ENCODE data around the gene PPP1R1B. TPM values are rescaled to one million over a fixed set of nuclear protein-coding genes. Genes with fewer than 3 reads are reported as not detected.

PPP1R1B gene
- total and polyA plus RNA-seq, 3 donors from 2014 or later: 22.4 to 63.1 (median 24.3) TPM

- H3K4me3 ChIP-seq: no peak overlapping the region
- no peak for DNase-seq
- no peak for TF ChIP-seq POLR2A (IDR thresholded peaks at IDR 0.05)
- TF ChIP-seq, protein P1, sequence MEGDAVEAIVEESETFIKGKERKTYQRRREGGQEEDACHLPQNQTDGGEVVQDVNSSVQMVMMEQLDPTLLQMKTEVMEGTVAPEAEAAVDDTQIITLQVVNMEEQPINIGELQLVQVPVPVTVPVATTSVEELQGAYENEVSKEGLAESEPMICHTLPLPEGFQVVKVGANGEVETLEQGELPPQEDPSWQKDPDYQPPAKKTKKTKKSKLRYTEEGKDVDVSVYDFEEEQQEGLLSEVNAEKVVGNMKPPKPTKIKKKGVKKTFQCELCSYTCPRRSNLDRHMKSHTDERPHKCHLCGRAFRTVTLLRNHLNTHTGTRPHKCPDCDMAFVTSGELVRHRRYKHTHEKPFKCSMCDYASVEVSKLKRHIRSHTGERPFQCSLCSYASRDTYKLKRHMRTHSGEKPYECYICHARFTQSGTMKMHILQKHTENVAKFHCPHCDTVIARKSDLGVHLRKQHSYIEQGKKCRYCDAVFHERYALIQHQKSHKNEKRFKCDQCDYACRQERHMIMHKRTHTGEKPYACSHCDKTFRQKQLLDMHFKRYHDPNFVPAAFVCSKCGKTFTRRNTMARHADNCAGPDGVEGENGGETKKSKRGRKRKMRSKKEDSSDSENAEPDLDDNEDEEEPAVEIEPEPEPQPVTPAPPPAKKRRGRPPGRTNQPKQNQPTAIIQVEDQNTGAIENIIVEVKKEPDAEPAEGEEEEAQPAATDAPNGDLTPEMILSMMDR (IDR thresholded peaks at IDR 0.05): no peak
- H3K4me1 ChIP-seq: peaks cover 19% of the 10 kb centered on the region
- no peaks in the 10 kb centered on the region for H3K36me3 ChIP-seq (ENCODE audit: low read depth, missing control alignments)
- WGBS, 2 donors: 89 to 90% methylated on average over 14 to 21 of the region's 22 CpGs
- intact Hi-C loops (cut with DNase I; ENCODE audit: low total_unique reads): no loop called here
- no peak overlapping the region for H3K27ac ChIP-seq
- H3K9me3 ChIP-seq: no peaks in the 10 kb centered on the region
- no peaks in the 10 kb centered on the region for H3K27me3 ChIP-seq
Observed at GRCh38 chr17:39662551-39663339, 36.0 kb downstream of the PPP1R1B start.

GRCh38 chr17:39663340-39663687 lies 36.6 kb downstream of the PPP1R1B start:
- DNase-seq: no peak
- H3K27me3 ChIP-seq: no peaks in the 10 kb centered on the region
- H3K4me1 ChIP-seq: peaks cover 23% of the 10 kb centered on the region
- no peak overlapping the region for H3K4me3 ChIP-seq
- no peaks in the 10 kb centered on the region for H3K36me3 ChIP-seq (ENCODE audit: low read depth, missing control alignments)
- no peak overlapping the region for H3K27ac ChIP-seq
- intact Hi-C loops (cut with DNase I; ENCODE audit: low total_unique reads): no loop called here
- TF ChIP-seq, protein P1 (IDR thresholded peaks at IDR 0.05): no peak
- TF ChIP-seq POLR2A (IDR thresholded peaks at IDR 0.05): no peak
- 72 to 74% methylated on average over 4 of the region's 4 CpGs for WGBS, 2 donors
- no peaks in the 10 kb centered on the region for H3K9me3 ChIP-seq

- Histone ChIP-seq H3K27me3 (no peaks in the 10 kb centered on the region), H3K27ac (no peak overlapping the region), H3K4me3 (no peak overlapping the region), H3K4me1 (peaks cover 23% of the 10 kb centered on the region), H3K9me3 (no peaks in the 10 kb centered on the region), H3K36me3 (ENCODE audit: low read depth, missing control alignments) (no peaks in the 10 kb centered on the region)
- TF ChIP-seq, protein P1 (IDR thresholded peaks at IDR 0.05): no peak
- no peak for TF ChIP-seq POLR2A (IDR thresholded peaks at IDR 0.05)
- intact Hi-C loops (cut with DNase I; ENCODE audit: low total_unique reads): no loop called here
- 57 to 69% methylated on average over 17 of the region's 17 CpGs for WGBS, 2 donors
- DNase-seq: no peak
Observed at GRCh38 chr17:39663688-39664580, 37.2 kb downstream of the PPP1R1B start.

DNA sequence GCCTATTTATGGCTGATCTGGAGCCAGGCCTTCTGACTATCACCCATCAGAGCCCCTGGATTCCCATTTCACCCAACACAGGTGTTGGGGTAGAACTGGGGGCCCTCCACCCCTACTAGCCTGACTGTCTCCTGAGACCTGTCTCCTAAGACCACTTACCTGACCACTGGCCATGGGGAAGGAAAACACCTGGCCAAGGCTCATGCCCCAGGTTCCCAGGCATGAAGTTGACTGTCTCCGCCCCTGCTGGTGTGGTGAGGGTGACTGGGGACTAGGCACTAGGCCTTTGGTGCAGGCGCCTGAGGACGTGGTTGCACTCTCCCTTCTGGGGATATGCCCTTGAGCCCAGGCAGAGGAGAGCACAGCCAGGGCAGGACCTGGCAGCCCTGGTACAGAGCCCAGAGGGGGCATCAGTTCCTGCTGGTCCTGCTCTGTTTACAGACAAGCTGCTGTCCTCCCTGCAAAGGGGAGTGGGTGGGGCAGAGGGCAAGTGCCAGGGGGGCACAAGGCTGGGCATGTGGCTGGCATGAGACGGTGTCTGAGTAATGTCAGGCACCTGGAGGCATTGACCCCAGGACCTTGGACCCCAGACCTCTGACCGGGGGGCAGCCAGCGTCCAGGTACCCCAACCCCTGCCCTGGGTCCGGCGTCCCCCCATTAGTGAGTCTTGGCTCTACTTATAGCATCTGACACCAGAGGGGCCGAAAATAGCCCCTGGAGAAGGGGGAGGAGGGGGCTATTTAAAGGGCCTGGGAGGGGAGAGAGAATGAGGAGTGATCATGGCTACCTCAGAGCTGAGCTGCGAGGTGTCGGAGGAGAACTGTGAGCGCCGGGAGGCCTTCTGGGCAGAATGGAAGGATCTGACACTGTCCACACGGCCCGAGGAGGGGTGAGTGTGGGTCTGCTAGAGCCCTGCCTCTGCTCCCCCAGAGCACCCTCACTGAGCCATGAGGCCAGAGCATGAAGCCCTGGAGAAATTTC lies 38.1 kb downstream of the PPP1R1B start, which contains the start of gene TCAP:
TCAP (plus strand) TSS at position 769 of the 981 bp plus-strand sequence; CDS start at position 780, 11 bp downstream.
- intact Hi-C loops (cut with DNase I; ENCODE audit: low total_unique reads): no loop called here
- no peak within 1 kb of the TSS for H3K27ac ChIP-seq
- peaks cover 23% of the 10 kb centered on the region for H3K4me1 ChIP-seq
- no peaks in the 10 kb centered on the region for H3K27me3 ChIP-seq
- H3K9me3 ChIP-seq: no peaks in the 10 kb centered on the region
- WGBS, 2 donors: 54 to 63% methylated on average over 14 to 15 of the region's 15 CpGs
- H3K36me3 ChIP-seq (ENCODE audit: low read depth, missing control alignments): no peaks in the 10 kb centered on the region
- TF ChIP-seq POLR2A (IDR thresholded peaks at IDR 0.05): no peak
- TF ChIP-seq, protein P1 (IDR thresholded peaks at IDR 0.05): no peak
- H3K4me3 ChIP-seq: no peak within 1 kb of the TSS
- no peak for DNase-seq

All from testis (tissue), 3 donors.